ENCODE measurements around the gene FAM120AOS. TPM values are rescaled to one million over a fixed set of nuclear protein-coding genes. Genes with fewer than 3 reads are reported as not detected.

The FAM120AOS gene
- polyA plus RNA-seq, 1 donor, result 34.0 TPM

Other genes starting within 250 kb of the FAM120AOS start
- 56.3 TPM for gene FAM120A, start 1.9 kb downstream of the FAM120AOS start, polyA plus RNA-seq (ENCODE audit: insufficient read length)
- 33.5 TPM for gene PHF2, start 123.0 kb upstream of the FAM120AOS start, polyA plus RNA-seq (ENCODE audit: insufficient read length)

Measured in forelimb muscle (tissue), 1 donor.